GM12878 (cell line): Measurements from ENCODE around the gene VPS26B. TPM values are rescaled to one million over a fixed set of nuclear protein-coding genes. Genes with fewer than 3 reads are reported as not detected.

Source experiments
- ATAC-seq: fragments of 200-7000 bp; cut with Tn5 transposase; 3 replicates; pipeline ENCODE4 v1.9.1; 2020; ENCODE audit warnings: mild to moderate bottlenecking, moderate library complexity
- BruUV-seq: library from RNA; stranded (reverse); fragments of 400-500 nt; replicated peaks from 2 replicates; lab custom pipeline; 2021; lab: Mats Ljungman, UMichigan
- CTCF ChIA-PET: fragments of 300-600 bp; sonication (Branson Sonifier 250); formaldehyde crosslinking; extraction: SDS; loops from one replicate; lab custom pipeline; 2021; ENCODE audit warnings: inconsistent platforms; lab: Yijun Ruan, JAX
- POLR2A ChIA-PET: fragments of 350-600 bp; formaldehyde crosslinking; extraction: SDS; loops from one replicate; lab custom pipeline; 2021; ENCODE audit warnings: inconsistent platforms; lab: Charles Lee
- RAD21 ChIA-PET: fragments of 300-600 bp; sonication (Branson Sonifier 250); formaldehyde crosslinking; loops from one replicate; lab custom pipeline; 2023; ENCODE audit warnings: antibody characterized with exemption; ENCODE audit not compliant: unreplicated experiment; lab: Charles Lee
- SMC1A ChIA-PET: fragments of 300-600 bp; sonication (Branson Sonifier 250); formaldehyde crosslinking; loops from one replicate; lab custom pipeline; 2023; ENCODE audit not compliant: unreplicated experiment, uncharacterized antibody; lab: Charles Lee
- DNase-seq: peaks from one replicate; pipeline ENCODE4 v3.0.0-alpha.2; 2011; ENCODE audit warnings: low read depth, low spot score
- FAIRE-seq: peaks from 3 replicates; lab custom pipeline; 2011; peaks lifted over from hg19 to GRCh38; lab: Jason Lieb, UNC
- H2AFZ ChIP-seq: 2 replicates; pipeline ENCODE4 v1.6.0; 2011; ENCODE audit warnings: low read depth, low read length, control low read depth; ENCODE audit not compliant: control insufficient read depth
- H3K27ac ChIP-seq: 2 replicates; pipeline ENCODE4 v1.5.1; 2011; ENCODE audit warnings: control low read depth; ENCODE audit not compliant: control insufficient read depth, insufficient read depth
- H3K27me3 ChIP-seq, 2 experiments: replicated peaks in 1 of 2; 2 replicates each; pipeline versions ENCODE4 v1.6.0 to v1.6.1; 2011; ENCODE audit warnings: low read length in 1 of 2; ENCODE audit not compliant: control insufficient read depth in 2 of 2, insufficient read depth in 2 of 2
- H3K36me3 ChIP-seq, 2 experiments: 2 replicates each; pipeline ENCODE4 v1.5.1; 2011; ENCODE audit warnings: low read length in 1 of 2; ENCODE audit not compliant: control insufficient read depth in 2 of 2, insufficient read depth in 2 of 2
- H3K4me1 ChIP-seq: 2 replicates; pipeline ENCODE4 v1.6.1; 2011; ENCODE audit warnings: mild to moderate bottlenecking, low read length, moderate library complexity, mixed read lengths; ENCODE audit not compliant: control insufficient read depth, insufficient read depth
- H3K4me2 ChIP-seq: 2 replicates; pipeline ENCODE4 v1.6.0; 2011; ENCODE audit warnings: control low read depth; ENCODE audit not compliant: control insufficient read depth, insufficient read depth
- H3K4me3 ChIP-seq: fragments of 200-600 bp; sonication (generic); 2 replicates; pipeline ENCODE4 v1.5.1; 2016
- H3K79me2 ChIP-seq: 2 replicates; pipeline ENCODE4 v1.6.0; 2011; ENCODE audit warnings: low read length; ENCODE audit not compliant: control insufficient read depth, insufficient read depth
- H3K9ac ChIP-seq: 2 replicates; pipeline ENCODE4 v1.8.0; 2011; ENCODE audit warnings: low read length, control low read depth, mixed read lengths; ENCODE audit not compliant: control insufficient read depth, insufficient read depth
- H3K9me3 ChIP-seq: replicated peaks from 3 replicates; pipeline ENCODE4 v1.5.1; 2011; ENCODE audit warnings: mild to moderate bottlenecking, low read length; ENCODE audit not compliant: control insufficient read depth, insufficient read depth
- H4K20me1 ChIP-seq: 2 replicates; pipeline ENCODE4 v1.6.0; 2011; ENCODE audit not compliant: control insufficient read depth, insufficient read depth
- BCL11A ChIP-seq: IDR thresholded peaks from 2 replicates; pipeline ENCODE4 v1.6.1; 2011; ENCODE audit warnings: low read depth, low read length
- CEBPZ ChIP-seq: fragments of 150-350 bp; IDR thresholded peaks from 2 replicates; pipeline ENCODE4 v1.6.1; 2016; ENCODE audit warnings: low read depth, low read length
- CTCF ChIP-seq, 3 experiments: IDR thresholded peaks in 2 of 3; conservative IDR thresholded peaks in 1 of 3; 2 replicates each; pipeline ENCODE4 v1.5.1; 2011; ENCODE audit warnings: low read depth in 3 of 3, low read length in 3 of 3, mild to moderate bottlenecking in 3 of 3, control low read depth in 2 of 3, moderate library complexity in 2 of 3, inconsistent platforms in 1 of 3, mixed read lengths in 1 of 3; ENCODE audit not compliant: control insufficient read depth in 2 of 3, insufficient read depth in 1 of 3; ENCODE audit errors: extremely low read depth in 1 of 3
- NFYA ChIP-seq: IDR thresholded peaks from 2 replicates; pipeline ENCODE4 v1.6.1; 2011; ENCODE audit warnings: low read depth, mild to moderate bottlenecking, low read length, improper control_type of control experiment, borderline replicate concordance
- SMAD5 ChIP-seq: IDR thresholded peaks from 2 replicates; pipeline ENCODE4 v1.6.1; 2016; ENCODE audit warnings: antibody characterized with exemption, low read depth
- WGBS: methylation state at CpG from one replicate; pipeline ENCODE4 v1.1.6; 2016; ENCODE audit warnings: low lambda C conversion rate; ENCODE audit not compliant: insufficient replicate concordance, insufficient coverage; ENCODE audit errors: missing lambda C conversion rate; 5-methylcytosine and 5-hydroxymethylcytosine counted together
- in situ Hi-C: fragments of 300-500 bp; cut with MboI; formaldehyde crosslinking; loops from 9 replicates; pipeline ENCODE4 v1.14.3; 2018; ENCODE audit warnings: mixed read lengths
- intact Hi-C: fragments of 100-400 bp; cut with micrococcal nuclease; formaldehyde crosslinking; loops from one replicate; pipeline ENCODE4 v1.14.2; 2022; ENCODE audit not compliant: unreplicated experiment
- polyA plus RNA-seq, 11 experiments: library from polyadenylated mRNA; depleted of rRNA in 4 of 11; unstranded in 6 of 11; stranded (reverse) in 5 of 11; fragments of >200 nt; fragmentation: Nextera tagmentation in 4 of 11; fragmentation: Illumina TruSeq in 1 of 11; extraction: Ambion mirVana in 4 of 11; extraction: Trizol in 1 of 11; gene quantifications; 1 replicate in 1 of 11; 2 replicates in 10 of 11; pipeline versions ENCODE4 v1.2.1 to v1.2.3, GENCODE V29; 2011 to 2016; ENCODE audit warnings: inconsistent platforms in 2 of 11, missing spikeins in 2 of 11, low read depth in 1 of 11
- total RNA-seq, 4 experiments: library from RNA; depleted of rRNA in 3 of 4; stranded (reverse); fragments of >200 nt in 3 of 4; fragmentation: Illumina TruSeq in 1 of 4; extraction: Trizol in 1 of 4; gene quantifications; 2 replicates each; pipeline versions ENCODE4 v1.2.1 to v1.2.3, GENCODE V29; 2013 to 2021
- TF ChIP-seq, protein P1 (sequence below): fragments of 450-650 bp; formaldehyde crosslinking; IDR thresholded peaks from 2 replicates; pipeline ENCODE4 v1.5.0; 2022; ENCODE audit warnings: mild to moderate bottlenecking, missing genetic modification characterization

VPS26B gene
- total and polyA plus RNA-seq, 10 of the 15 experiments (the other 5 are each of a cell fraction or from before 2014, with no cell fraction given), result 1.6 to 26.9 (median 13.3) TPM

- TF ChIP-seq, protein P1, sequence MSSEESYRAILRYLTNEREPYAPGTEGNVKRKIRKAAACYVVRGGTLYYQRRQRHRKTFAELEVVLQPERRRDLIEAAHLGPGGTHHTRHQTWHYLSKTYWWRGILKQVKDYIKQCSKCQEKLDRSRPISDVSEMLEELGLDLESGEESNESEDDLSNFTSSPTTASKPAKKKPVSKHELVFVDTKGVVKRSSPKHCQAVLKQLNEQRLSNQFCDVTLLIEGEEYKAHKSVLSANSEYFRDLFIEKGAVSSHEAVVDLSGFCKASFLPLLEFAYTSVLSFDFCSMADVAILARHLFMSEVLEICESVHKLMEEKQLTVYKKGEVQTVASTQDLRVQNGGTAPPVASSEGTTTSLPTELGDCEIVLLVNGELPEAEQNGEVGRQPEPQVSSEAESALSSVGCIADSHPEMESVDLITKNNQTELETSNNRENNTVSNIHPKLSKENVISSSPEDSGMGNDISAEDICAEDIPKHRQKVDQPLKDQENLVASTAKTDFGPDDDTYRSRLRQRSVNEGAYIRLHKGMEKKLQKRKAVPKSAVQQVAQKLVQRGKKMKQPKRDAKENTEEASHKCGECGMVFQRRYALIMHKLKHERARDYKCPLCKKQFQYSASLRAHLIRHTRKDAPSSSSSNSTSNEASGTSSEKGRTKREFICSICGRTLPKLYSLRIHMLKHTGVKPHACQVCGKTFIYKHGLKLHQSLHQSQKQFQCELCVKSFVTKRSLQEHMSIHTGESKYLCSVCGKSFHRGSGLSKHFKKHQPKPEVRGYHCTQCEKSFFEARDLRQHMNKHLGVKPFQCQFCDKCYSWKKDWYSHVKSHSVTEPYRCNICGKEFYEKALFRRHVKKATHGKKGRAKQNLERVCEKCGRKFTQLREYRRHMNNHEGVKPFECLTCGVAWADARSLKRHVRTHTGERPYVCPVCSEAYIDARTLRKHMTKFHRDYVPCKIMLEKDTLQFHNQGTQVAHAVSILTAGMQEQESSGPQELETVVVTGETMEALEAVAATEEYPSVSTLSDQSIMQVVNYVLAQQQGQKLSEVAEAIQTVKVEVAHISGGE, result no peak
These were observed 64.7 kb downstream of the VPS26B start (continued) for GRCh38 chr11:134289167-134289566.

DNA sequence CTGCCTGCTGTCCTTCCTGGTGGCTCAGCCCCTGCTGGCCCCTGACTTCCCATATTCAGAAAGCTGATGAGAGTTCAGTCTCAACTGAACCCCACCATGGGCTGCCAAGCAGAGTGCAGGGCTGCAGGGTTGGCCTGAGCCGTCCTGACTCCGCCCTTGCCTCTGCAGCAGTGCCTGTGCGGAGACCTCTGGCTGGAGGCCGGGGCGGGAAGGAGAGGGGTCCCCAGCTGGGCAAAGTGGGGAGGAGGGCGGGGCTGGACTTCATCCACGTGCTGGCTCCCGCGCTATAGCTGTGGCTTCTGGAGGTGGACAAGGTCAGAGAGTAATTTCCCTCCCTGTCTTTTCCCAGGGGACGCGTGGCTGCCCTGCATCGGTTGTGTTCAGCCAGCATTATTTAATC, 65.3 kb downstream of the VPS26B start:
- H3K4me1 ChIP-seq, result no peaks in the 10 kb centered on the region
- SMC1A ChIA-PET, result no interaction called here
- TF ChIP-seq BCL11A (no peak), CEBPZ (no peak), CTCF (IDR thresholded peaks at IDR 0.05 in 2 of 3, conservative IDR thresholded peaks at IDR 0.05 in 1 of 3; ENCODE audit: control insufficient read depth in 2 of 3, extremely low read depth in 1 of 3, insufficient read depth in 1 of 3, low read depth in 3 of 3, low read length in 3 of 3) (no peak), SMAD5 (no peak), NFYA (no peak)
- TF ChIP-seq, all 136 proteins: peak for 0
- 63% methylated on average over 11 of the region's 12 CpGs for WGBS
- RAD21 ChIA-PET, result no interaction called here
- in situ Hi-C loops (no loop called here), intact Hi-C loops (no loop called here)
- POLR2A ChIA-PET, result no interaction called here
- FAIRE-seq (no peak), DNase-seq (no peak), ATAC-seq (no peak)
- H4K20me1 ChIP-seq, result no peaks in the 10 kb centered on the region
- CTCF ChIA-PET, result no interaction called here
- no peak overlapping the region for H3K4me3 ChIP-seq
- peaks cover 0 to 2% of the 10 kb centered on the region in 2 experiments; a peak in 1 of 4 replicates for H3K27me3 ChIP-seq
- H3K36me3 ChIP-seq, result no peaks in the 10 kb centered on the region
- H3K9ac ChIP-seq, result no peak overlapping the region
- no peak overlapping the region for H2AFZ ChIP-seq
- no peak overlapping the region for H3K4me2 ChIP-seq
- no peaks in the 10 kb centered on the region for H3K79me2 ChIP-seq
- BruUV-seq, result no TSS peak
- no peaks in the 10 kb centered on the region for H3K9me3 ChIP-seq
- H3K27ac ChIP-seq, result no peak overlapping the region
